ENCODE results near the gene COL23A1. TPM values are rescaled to one million over a fixed set of nuclear protein-coding genes. Genes with fewer than 3 reads are reported as not detected.

The COL23A1 gene
- total and polyA plus RNA-seq, 2 experiments from 2014 or later = 4.8 to 8.2 TPM

- H3K4me2 ChIP-seq = peak overlapping the region; percentile 26; the same call in 1 of the 2 replicates
Measured at GRCh38 chr5:178223828-178224335, 366.3 kb downstream of the COL23A1 start.

GRCh38 chr5:178223196-178223773 lies 366.9 kb downstream of the COL23A1 start:
- H3K9me2 ChIP-seq (ENCODE audit: insufficient read depth) = no peaks in the 10 kb centered on the region
- no peaks in the 10 kb centered on the region for H3K79me2 ChIP-seq (replicated peaks; ENCODE audit: insufficient read depth)
- Mint-ChIP-seq H3K36me3 (ENCODE audit: low read depth) (peaks cover 58% of the 10 kb centered on the region), H3K27me3 (ENCODE audit: insufficient read depth, low read depth, poor library complexity) (peaks cover 4% of the 10 kb centered on the region), H3K4me3 (0 out of 3 replicates have a peak overlapping the region, but pooled peaks have one; percentile 23), H3K9me3 (no peaks in the 10 kb centered on the region; the same call in 2 of the 3 replicates), H3K4me1 (peaks cover 18% of the 10 kb centered on the region), H3K27ac (peak overlapping the region; percentile 74)
- H3K27ac ChIP-seq (ENCODE audit: low read depth) = no peak overlapping the region
- H3K4me1 ChIP-seq (ENCODE audit: insufficient read depth) = peaks cover 15% of the 10 kb centered on the region; the same call in 1 of the 2 replicates
- ATAC-seq (peak; percentile 19), DNase-seq (ENCODE audit: low spot score) (no peak)
- no peak overlapping the region for H2AFZ ChIP-seq
- H3F3A ChIP-seq (replicated peaks; ENCODE audit: low read depth) = no peaks in the 10 kb centered on the region
- H3K36me3 ChIP-seq (ENCODE audit: insufficient read depth) = peaks cover 4% of the 10 kb centered on the region
- no peaks in the 10 kb centered on the region for H3K27me3 ChIP-seq (ENCODE audit: insufficient read depth)
- H3K4me2 ChIP-seq = no peak overlapping the region
- H3K4me3 ChIP-seq = no peak overlapping the region
- H4K20me1 ChIP-seq (replicated peaks; ENCODE audit: insufficient read depth) = peaks cover 12% of the 10 kb centered on the region; the same call in 1 of the 2 replicates
- no peak for TF ChIP-seq STAT1 (IDR thresholded peaks at IDR 0.05; ENCODE audit: unreplicated experiment)
- TF ChIP-seq EZH2 (IDR thresholded peaks at IDR 0.05; ENCODE audit: low read depth, unreplicated experiment) = no peak
- TF ChIP-seq ETS1 (IDR thresholded peaks at IDR 0.05) = no peak
- TF ChIP-seq ZNF462 (CRISPR knock-in tag; IDR thresholded peaks at IDR 0.05) = peak; percentile 25; the same call in 1 of the 2 replicates

More at GRCh38 chr5:178223828-178224335, 366.3 kb downstream of the COL23A1 start:
- ATAC-seq (peak; percentile 89), DNase-seq (ENCODE audit: low spot score) (peak; percentile 85)
- Histone ChIP-seq H4K20me1 (replicated peaks; ENCODE audit: insufficient read depth) (peaks cover 12% of the 10 kb centered on the region; the same call in 1 of the 2 replicates), H2AFZ (no peak overlapping the region), H3K4me1 (ENCODE audit: insufficient read depth) (peaks cover 15% of the 10 kb centered on the region; the same call in 1 of the 2 replicates), H3K27ac (ENCODE audit: low read depth) (no peak overlapping the region), H3F3A (replicated peaks; ENCODE audit: low read depth) (no peaks in the 10 kb centered on the region), H3K27me3 (ENCODE audit: insufficient read depth) (no peaks in the 10 kb centered on the region), H3K36me3 (ENCODE audit: insufficient read depth) (peaks cover 7% of the 10 kb centered on the region), H3K9me2 (ENCODE audit: insufficient read depth) (no peaks in the 10 kb centered on the region), H3K4me3 (no peak overlapping the region), H3K79me2 (replicated peaks; ENCODE audit: insufficient read depth) (no peaks in the 10 kb centered on the region)
- Mint-ChIP-seq H3K27ac (peak overlapping the region; percentile 74; the same call in 1 of the 2 replicates), H3K4me1 (peaks cover 18% of the 10 kb centered on the region), H3K36me3 (ENCODE audit: low read depth) (peaks cover 57% of the 10 kb centered on the region), H3K9me3 (no peaks in the 10 kb centered on the region; the same call in 2 of the 3 replicates), H3K4me3 (0 out of 3 replicates have a peak overlapping the region, but pooled peaks have one; percentile 23), H3K27me3 (ENCODE audit: insufficient read depth, low read depth, poor library complexity) (peaks cover 4% of the 10 kb centered on the region)
- peak in 1 of 2 experiments; percentile 38; a peak in 2 of 4 replicates for TF ChIP-seq CTCF (conservative IDR thresholded peaks at IDR 0.05; ENCODE audit: low read depth in 2 of 2)
- no peak for TF ChIP-seq CREB1 (CRISPR knock-in tag; IDR thresholded peaks at IDR 0.05; ENCODE audit: low read depth)

Data from GM23338 (cell line).